Stimulated activated memory B cell treated with anti-CD40 and anti-IgM and Interleukin-4, amounts not matched to agents 10 μg/mL and 1 μg/mL and 100 μg/mL, for 72 hours (primary cell): ENCODE data around the gene IL11.

Source experiments
- ATAC-seq: fragments of 150-1000 bp; cut with Tn5 transposase; 2 replicates; pipeline ENCODE4 v1.10.0; 2021
- H3K27ac Mint-ChIP-seq: one replicate; pipeline ENCODE4 v1.8.0; 2022; ENCODE audit warnings: mild to moderate bottlenecking, mixed read lengths
- H3K27me3 Mint-ChIP-seq: one replicate; pipeline ENCODE4 v1.8.0; 2022; ENCODE audit warnings: mixed read lengths
- H3K36me3 Mint-ChIP-seq: one replicate; pipeline ENCODE4 v1.8.0; 2022; ENCODE audit warnings: mixed read lengths
- H3K4me1 Mint-ChIP-seq: one replicate; pipeline ENCODE4 v1.8.0; 2022; ENCODE audit warnings: mixed read lengths
- H3K4me3 Mint-ChIP-seq: one replicate; pipeline ENCODE4 v1.8.0; 2022; ENCODE audit warnings: mild to moderate bottlenecking, moderate library complexity, mixed read lengths
- H3K9me3 Mint-ChIP-seq: one replicate; pipeline ENCODE4 v1.8.0; 2022; ENCODE audit warnings: mixed read lengths

Gene IL11

DNA sequence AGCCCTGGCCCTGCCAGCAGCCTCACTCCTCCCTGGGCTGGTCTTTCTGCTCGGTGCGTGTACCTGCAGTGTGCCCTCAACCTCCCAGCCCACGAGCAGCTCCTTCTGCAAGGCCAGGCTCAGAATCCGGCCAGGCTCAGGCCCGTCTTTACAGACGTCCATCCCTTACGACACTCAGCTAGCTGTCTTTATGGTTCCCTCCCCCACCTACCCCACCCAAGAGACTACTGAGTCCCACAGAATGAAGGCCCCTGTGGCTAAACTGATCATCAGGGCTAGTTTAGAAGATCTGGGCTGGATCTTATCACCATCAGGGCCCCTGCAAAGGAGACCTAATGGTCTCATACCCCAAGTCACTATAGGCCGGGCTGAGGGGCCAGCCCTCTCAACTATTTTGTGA lies 55.9 kb downstream of the IL11 start:
- H3K4me3 Mint-ChIP-seq, result no peak overlapping the region
- no peak for ATAC-seq
- H3K9me3 Mint-ChIP-seq, result no peaks in the 10 kb centered on the region
- H3K36me3 Mint-ChIP-seq, result no peaks in the 10 kb centered on the region
- H3K27ac Mint-ChIP-seq, result no peak overlapping the region
- H3K27me3 Mint-ChIP-seq, result peaks cover 10% of the 10 kb centered on the region
- H3K4me1 Mint-ChIP-seq, result no peaks in the 10 kb centered on the region
